Neural progenitor cell (in vitro differentiated cells): ENCODE data around the gene WDR35.

ENCODE experiments used
- CTCF ChIP-seq: fragments of 200-600 bp; sonication (generic); IDR thresholded peaks from 2 replicates; pipeline ENCODE4 v1.5.1; 2017; ENCODE audit warnings: antibody characterized with exemption, mild to moderate bottlenecking
- EZH2 ChIP-seq: fragments of 200-600 bp; sonication (generic); IDR thresholded peaks from 2 replicates; pipeline ENCODE4 v1.6.1; 2017; ENCODE audit warnings: antibody characterized with exemption, mild to moderate bottlenecking, moderate library complexity

DNA sequence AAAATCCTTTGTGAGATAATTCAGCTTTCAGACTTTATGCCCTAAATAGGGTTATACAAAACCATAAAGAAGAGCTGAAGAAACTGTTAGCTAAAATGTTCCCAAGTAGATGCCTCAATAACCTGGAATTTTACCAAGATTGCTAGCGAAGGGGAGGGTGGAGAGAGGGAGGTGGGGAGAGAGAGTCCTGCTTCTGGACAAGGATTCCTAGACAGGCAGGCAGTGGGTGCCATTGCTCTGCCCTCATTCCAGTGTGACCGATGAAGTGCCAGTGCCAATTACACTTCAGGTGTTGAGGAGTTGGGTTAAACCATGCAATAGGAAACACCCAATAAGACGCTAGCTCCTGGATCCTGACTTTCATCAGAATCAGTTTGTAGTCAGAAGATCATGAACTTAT lies 43.4 kb upstream of the WDR35 start:
- TF ChIP-seq CTCF (no peak), EZH2 (no peak)
